H9 (cell line): ENCODE results near the gene OGDH. TPM values are rescaled to one million over a fixed set of nuclear protein-coding genes. Genes with fewer than 3 reads are reported as not detected.

Experiments
- DNase-seq: peaks from one replicate; pipeline ENCODE4 v3.0.0-alpha.2; 2017
- H2AFZ ChIP-seq: one replicate; pipeline ENCODE4 v1.6.1; 2013; ENCODE audit warnings: mild to moderate bottlenecking, low read length, control low read depth, moderate library complexity
- H2AK5ac ChIP-seq: 2 replicates; pipeline ENCODE4 v1.6.1; 2013; ENCODE audit warnings: low read length, control low read depth, mixed read lengths; ENCODE audit not compliant: insufficient read length
- H2BK120ac ChIP-seq: one replicate; pipeline ENCODE4 v1.6.1; 2013; ENCODE audit warnings: low read depth, mild to moderate bottlenecking, low read length, control low read depth, inconsistent platforms; ENCODE audit not compliant: poor library complexity, severe bottlenecking
- H2BK12ac ChIP-seq: 2 replicates; pipeline ENCODE4 v1.6.1; 2013; ENCODE audit warnings: low read length, control low read depth, mixed read lengths, low read depth; ENCODE audit not compliant: insufficient read length
- H2BK15ac ChIP-seq: 2 replicates; pipeline ENCODE4 v1.6.1; 2013; ENCODE audit warnings: low read depth, low read length, control low read depth
- H2BK20ac ChIP-seq: one replicate; pipeline ENCODE4 v1.6.1; 2013; ENCODE audit warnings: low read depth, mild to moderate bottlenecking, low read length, control low read depth, inconsistent platforms; ENCODE audit not compliant: poor library complexity, severe bottlenecking
- H2BK5ac ChIP-seq: 2 replicates; pipeline ENCODE4 v1.6.1; 2013; ENCODE audit warnings: low read length, control low read depth, mixed read lengths; ENCODE audit not compliant: insufficient read length
- H3K14ac ChIP-seq: 2 replicates; pipeline ENCODE4 v1.6.1; 2013; ENCODE audit warnings: low read length, control low read depth; ENCODE audit not compliant: insufficient read depth
- H3K18ac ChIP-seq: 2 replicates; pipeline ENCODE4 v1.6.1; 2013; ENCODE audit warnings: low read depth, mild to moderate bottlenecking, mixed read lengths, low read length, control low read depth; ENCODE audit not compliant: insufficient read length
- H3K23ac ChIP-seq: 2 replicates; pipeline ENCODE4 v1.6.1; 2013; ENCODE audit warnings: low read length, control low read depth, mixed read lengths, low read depth; ENCODE audit not compliant: insufficient read length
- H3K23me2 ChIP-seq: 2 replicates; pipeline ENCODE4 v1.6.1; 2013; ENCODE audit warnings: low read depth, mild to moderate bottlenecking, mixed read lengths, low read length, control low read depth; ENCODE audit not compliant: insufficient read length, poor library complexity, severe bottlenecking
- H3K27ac ChIP-seq: 2 replicates; pipeline ENCODE4 v1.5.1; 2013; ENCODE audit warnings: low read length, control low read depth, mixed read lengths, low read depth; ENCODE audit not compliant: insufficient read length
- H3K27me3 ChIP-seq: 2 replicates; pipeline ENCODE4 v1.6.1; 2013; ENCODE audit warnings: low read length, control low read depth, inconsistent platforms; ENCODE audit not compliant: insufficient read depth
- H3K4ac ChIP-seq: 2 replicates; pipeline ENCODE4 v1.6.1; 2013; ENCODE audit warnings: low read depth, mild to moderate bottlenecking, control low read depth, inconsistent platforms, low read length, moderate library complexity
- H3K4me1 ChIP-seq: 2 replicates; pipeline ENCODE4 v1.6.1; 2013; ENCODE audit warnings: low read length, control low read depth, inconsistent platforms; ENCODE audit not compliant: insufficient read depth
- H3K4me2 ChIP-seq: 2 replicates; pipeline ENCODE4 v1.6.1; 2013; ENCODE audit warnings: low read length, control low read depth, mixed read lengths; ENCODE audit not compliant: insufficient read length, insufficient read depth
- H3K56ac ChIP-seq: 2 replicates; pipeline ENCODE4 v1.6.1; 2013; ENCODE audit warnings: low read depth, mild to moderate bottlenecking, mixed read lengths, low read length, control low read depth; ENCODE audit not compliant: insufficient read length
- H3K79me1 ChIP-seq: 2 replicates; pipeline ENCODE4 v1.6.1; 2013; ENCODE audit warnings: low read depth, mild to moderate bottlenecking, moderate library complexity, low read length, control low read depth, inconsistent platforms; ENCODE audit not compliant: insufficient read depth, poor library complexity, severe bottlenecking
- H3K79me2 ChIP-seq: 2 replicates; pipeline ENCODE4 v1.6.1; 2013; ENCODE audit warnings: low read length, control low read depth, inconsistent platforms; ENCODE audit not compliant: insufficient read depth
- H3K9ac ChIP-seq: 2 replicates; pipeline ENCODE4 v1.6.1; 2013; ENCODE audit warnings: low read length, control low read depth, mixed read lengths; ENCODE audit not compliant: insufficient read length; ENCODE audit errors: extremely low read depth
- H3K9me3 ChIP-seq: one replicate; pipeline ENCODE4 v1.6.1; 2013; ENCODE audit warnings: low read depth, low read length, inconsistent platforms; ENCODE audit not compliant: control insufficient read depth
- H3T11ph ChIP-seq: one replicate; pipeline ENCODE4 v1.6.1; 2013; ENCODE audit warnings: mild to moderate bottlenecking, low read length, control low read depth, inconsistent platforms
- H4K20me1 ChIP-seq: one replicate; pipeline ENCODE4 v1.6.1; 2013; ENCODE audit not compliant: control insufficient read depth, insufficient read length, insufficient read depth
- H4K5ac ChIP-seq: 2 replicates; pipeline ENCODE4 v1.6.1; 2013; ENCODE audit warnings: low read depth, mild to moderate bottlenecking, mixed read lengths, low read length, control low read depth; ENCODE audit not compliant: insufficient read length
- H4K8ac ChIP-seq: replicated peaks from 2 replicates; pipeline ENCODE4 v1.6.1; 2013; ENCODE audit warnings: low read length, control low read depth, mixed read lengths, low read depth; ENCODE audit not compliant: insufficient read length
- H4K91ac ChIP-seq: 2 replicates; pipeline ENCODE4 v1.6.1; 2013; ENCODE audit warnings: low read depth, mild to moderate bottlenecking, moderate library complexity, mixed read lengths, low read length, control low read depth; ENCODE audit not compliant: insufficient read length
- H3K27ac Mint-ChIP-seq, 3 experiments: 2 replicates in 2 of 3; 3 replicates in 1 of 3; pipeline ENCODE4 v1.8.0; 2020 to 2021; ENCODE audit warnings: mixed read lengths in 3 of 3, mild to moderate bottlenecking in 1 of 3, moderate library complexity in 1 of 3
- H3K27me3 Mint-ChIP-seq: 2 replicates; pipeline ENCODE4 v1.8.0; 2021; ENCODE audit warnings: low read depth, mild to moderate bottlenecking, moderate library complexity, mixed read lengths
- H3K36me3 Mint-ChIP-seq, 3 experiments: 2 replicates in 2 of 3; 3 replicates in 1 of 3; pipeline ENCODE4 v1.8.0; 2020 to 2021; ENCODE audit warnings: low read depth in 3 of 3, mixed read lengths in 3 of 3; ENCODE audit not compliant: insufficient read depth in 1 of 3
- H3K4me1 Mint-ChIP-seq, 2 experiments: 2 replicates each; pipeline ENCODE4 v1.8.0; 2020; ENCODE audit warnings: mixed read lengths in 2 of 2
- H3K4me3 Mint-ChIP-seq, 2 experiments: 2 replicates in 1 of 2; 3 replicates in 1 of 2; pipeline ENCODE4 v1.8.0; 2020 to 2021; ENCODE audit warnings: mild to moderate bottlenecking in 2 of 2, mixed read lengths in 2 of 2, moderate library complexity in 1 of 2
- H3K9me3 Mint-ChIP-seq, 2 experiments: 2 replicates in 1 of 2; 3 replicates in 1 of 2; pipeline ENCODE4 v1.8.0; 2020; ENCODE audit warnings: mild to moderate bottlenecking in 2 of 2, mixed read lengths in 2 of 2, moderate library complexity in 1 of 2
- WGBS: extraction: QIAGEN DNeasy Blood & Tissue Kit; methylation state at CpG from one replicate; pipeline ENCODE4 v1.1.7; 2013; ENCODE audit warnings: missing lambda C conversion rate, low lambda C conversion rate, mixed read lengths; ENCODE audit not compliant: insufficient read length; ENCODE audit errors: extremely low coverage; 5-methylcytosine and 5-hydroxymethylcytosine counted together
- total RNA-seq: library from RNA; stranded (reverse); gene quantifications from 2 replicates; pipeline ENCODE4 v1.2.1, GENCODE V29; 2021
- TF ChIP-seq, protein P1 (sequence below): fragments of 200-600 bp; sonication (generic); conservative IDR thresholded peaks from 3 replicates; pipeline ENCODE4 v1.8.0; 2021; ENCODE audit warnings: antibody characterized with exemption, mild to moderate bottlenecking

The OGDH gene
- total RNA-seq, 1 experiment from 2014 or later = 77.3 TPM

DNA sequence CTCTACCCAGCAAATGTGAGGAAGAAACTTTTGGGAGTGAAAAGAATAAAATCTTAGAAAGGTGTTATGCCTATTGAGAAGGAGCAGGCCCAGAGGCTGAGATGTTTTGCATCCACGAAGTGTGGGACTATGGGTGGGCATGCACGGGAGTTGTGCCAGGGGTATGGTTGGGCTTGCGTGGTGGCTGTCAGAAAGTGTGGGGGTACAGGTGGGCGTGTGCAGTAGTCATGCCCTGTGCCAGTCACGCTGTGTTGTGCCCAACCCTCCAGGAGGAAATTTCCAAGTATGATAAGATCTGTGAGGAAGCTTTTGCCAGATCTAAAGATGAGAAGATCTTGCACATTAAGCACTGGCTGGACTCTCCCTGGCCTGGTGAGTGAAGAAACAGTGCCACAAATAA lies 89.3 kb downstream of the OGDH start:
- WGBS = no CpG with 5 or more reads among the region's 5 CpGs
- H3K4me3 Mint-ChIP-seq = no peak overlapping the region
- no peak for DNase-seq

More for the DNA sequence above, 89.3 kb downstream of the OGDH start:
- TF ChIP-seq, protein P1, sequence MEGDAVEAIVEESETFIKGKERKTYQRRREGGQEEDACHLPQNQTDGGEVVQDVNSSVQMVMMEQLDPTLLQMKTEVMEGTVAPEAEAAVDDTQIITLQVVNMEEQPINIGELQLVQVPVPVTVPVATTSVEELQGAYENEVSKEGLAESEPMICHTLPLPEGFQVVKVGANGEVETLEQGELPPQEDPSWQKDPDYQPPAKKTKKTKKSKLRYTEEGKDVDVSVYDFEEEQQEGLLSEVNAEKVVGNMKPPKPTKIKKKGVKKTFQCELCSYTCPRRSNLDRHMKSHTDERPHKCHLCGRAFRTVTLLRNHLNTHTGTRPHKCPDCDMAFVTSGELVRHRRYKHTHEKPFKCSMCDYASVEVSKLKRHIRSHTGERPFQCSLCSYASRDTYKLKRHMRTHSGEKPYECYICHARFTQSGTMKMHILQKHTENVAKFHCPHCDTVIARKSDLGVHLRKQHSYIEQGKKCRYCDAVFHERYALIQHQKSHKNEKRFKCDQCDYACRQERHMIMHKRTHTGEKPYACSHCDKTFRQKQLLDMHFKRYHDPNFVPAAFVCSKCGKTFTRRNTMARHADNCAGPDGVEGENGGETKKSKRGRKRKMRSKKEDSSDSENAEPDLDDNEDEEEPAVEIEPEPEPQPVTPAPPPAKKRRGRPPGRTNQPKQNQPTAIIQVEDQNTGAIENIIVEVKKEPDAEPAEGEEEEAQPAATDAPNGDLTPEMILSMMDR = no peak
- no peaks in the 10 kb centered on the region for H3K4me1 ChIP-seq
- H4K91ac ChIP-seq = no peak overlapping the region
- H3K27ac ChIP-seq = no peak overlapping the region
- H3K4ac ChIP-seq = no peak overlapping the region
- no peaks in the 10 kb centered on the region for H3K9me3 ChIP-seq
- H2BK120ac ChIP-seq = no peak overlapping the region
- no peak overlapping the region for H3T11ph ChIP-seq
- H3K27ac Mint-ChIP-seq = no peak overlapping the region
- H2BK5ac ChIP-seq = no peak overlapping the region
- H3K4me1 Mint-ChIP-seq = no peaks in the 10 kb centered on the region
- H3K18ac ChIP-seq = no peak overlapping the region
- H3K36me3 Mint-ChIP-seq = peaks cover 49 to 68% (median 64%) of the 10 kb centered on the region in 3 experiments
- H3K4me2 ChIP-seq = no peak overlapping the region
- no peak overlapping the region for H2AK5ac ChIP-seq
- H4K20me1 ChIP-seq = no peaks in the 10 kb centered on the region
- H3K79me2 ChIP-seq = no peaks in the 10 kb centered on the region
- H3K79me1 ChIP-seq = no peaks in the 10 kb centered on the region
- no peaks in the 10 kb centered on the region for H3K23me2 ChIP-seq
- no peaks in the 10 kb centered on the region for H3K27me3 Mint-ChIP-seq
- no peak overlapping the region for H4K5ac ChIP-seq
- H3K9me3 Mint-ChIP-seq = no peaks in the 10 kb centered on the region; a peak in 1 of 5 replicates
- no peak overlapping the region for H2BK15ac ChIP-seq
- no peak overlapping the region for H3K23ac ChIP-seq
- H3K56ac ChIP-seq = no peak overlapping the region
- H3K14ac ChIP-seq = no peak overlapping the region
- no peak overlapping the region for H2AFZ ChIP-seq
- no peak overlapping the region for H3K9ac ChIP-seq
- H3K27me3 ChIP-seq = no peaks in the 10 kb centered on the region
- no peak overlapping the region for H2BK12ac ChIP-seq
- H2BK20ac ChIP-seq = no peak overlapping the region
- H4K8ac ChIP-seq = no peak overlapping the region
